ENCODE measurements around the gene RAB40B.

DNA sequence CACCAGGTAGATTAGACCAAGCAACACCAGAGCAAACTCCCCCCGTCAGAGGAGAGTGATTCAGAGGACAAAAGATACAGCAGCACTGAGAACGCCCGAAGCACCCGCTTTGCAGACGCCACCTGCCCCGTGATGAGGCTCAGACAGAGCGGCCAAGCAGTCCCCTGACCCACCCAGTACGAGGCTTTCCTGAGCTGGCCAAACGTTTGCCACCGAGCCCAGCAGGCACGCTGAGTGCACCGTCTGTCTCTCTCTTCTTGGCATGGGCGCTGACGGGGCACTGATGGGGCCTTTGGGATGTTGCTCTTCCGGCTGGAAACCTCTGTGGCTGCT lies 30.9 kb downstream of the RAB40B start:
- TF ChIP-seq, protein P1, sequence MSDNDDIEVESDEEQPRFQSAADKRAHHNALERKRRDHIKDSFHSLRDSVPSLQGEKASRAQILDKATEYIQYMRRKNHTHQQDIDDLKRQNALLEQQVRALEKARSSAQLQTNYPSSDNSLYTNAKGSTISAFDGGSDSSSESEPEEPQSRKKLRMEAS (IDR thresholded peaks at IDR 0.05), result no peak
- TF ChIP-seq, protein P2, sequence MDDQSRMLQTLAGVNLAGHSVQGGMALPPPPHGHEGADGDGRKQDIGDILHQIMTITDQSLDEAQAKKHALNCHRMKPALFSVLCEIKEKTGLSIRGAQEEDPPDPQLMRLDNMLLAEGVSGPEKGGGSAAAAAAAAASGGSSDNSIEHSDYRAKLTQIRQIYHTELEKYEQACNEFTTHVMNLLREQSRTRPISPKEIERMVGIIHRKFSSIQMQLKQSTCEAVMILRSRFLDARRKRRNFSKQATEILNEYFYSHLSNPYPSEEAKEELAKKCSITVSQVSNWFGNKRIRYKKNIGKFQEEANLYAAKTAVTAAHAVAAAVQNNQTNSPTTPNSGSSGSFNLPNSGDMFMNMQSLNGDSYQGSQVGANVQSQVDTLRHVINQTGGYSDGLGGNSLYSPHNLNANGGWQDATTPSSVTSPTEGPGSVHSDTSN (IDR thresholded peaks at IDR 0.05), result no peak
- TF ChIP-seq, protein P3, sequence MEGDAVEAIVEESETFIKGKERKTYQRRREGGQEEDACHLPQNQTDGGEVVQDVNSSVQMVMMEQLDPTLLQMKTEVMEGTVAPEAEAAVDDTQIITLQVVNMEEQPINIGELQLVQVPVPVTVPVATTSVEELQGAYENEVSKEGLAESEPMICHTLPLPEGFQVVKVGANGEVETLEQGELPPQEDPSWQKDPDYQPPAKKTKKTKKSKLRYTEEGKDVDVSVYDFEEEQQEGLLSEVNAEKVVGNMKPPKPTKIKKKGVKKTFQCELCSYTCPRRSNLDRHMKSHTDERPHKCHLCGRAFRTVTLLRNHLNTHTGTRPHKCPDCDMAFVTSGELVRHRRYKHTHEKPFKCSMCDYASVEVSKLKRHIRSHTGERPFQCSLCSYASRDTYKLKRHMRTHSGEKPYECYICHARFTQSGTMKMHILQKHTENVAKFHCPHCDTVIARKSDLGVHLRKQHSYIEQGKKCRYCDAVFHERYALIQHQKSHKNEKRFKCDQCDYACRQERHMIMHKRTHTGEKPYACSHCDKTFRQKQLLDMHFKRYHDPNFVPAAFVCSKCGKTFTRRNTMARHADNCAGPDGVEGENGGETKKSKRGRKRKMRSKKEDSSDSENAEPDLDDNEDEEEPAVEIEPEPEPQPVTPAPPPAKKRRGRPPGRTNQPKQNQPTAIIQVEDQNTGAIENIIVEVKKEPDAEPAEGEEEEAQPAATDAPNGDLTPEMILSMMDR (IDR thresholded peaks at IDR 0.05), result no peak
- TF ChIP-seq POLR2AphosphoS2 (conservative IDR thresholded peaks at IDR 0.05; ENCODE audit: low read length) (no peak), ESRRA (IDR thresholded peaks at IDR 0.05; ENCODE audit: borderline replicate concordance, low read length) (no peak), MYC (IDR thresholded peaks at IDR 0.05; ENCODE audit: borderline replicate concordance, low read length) (no peak), EP300 (IDR thresholded peaks at IDR 0.05) (no peak), RFX5 (IDR thresholded peaks at IDR 0.05) (no peak), RAD21 (conservative IDR thresholded peaks at IDR 0.05 in 1 of 2, IDR thresholded peaks at IDR 0.05 in 1 of 2) (no peak)
- TF ChIP-seq, protein P4, sequence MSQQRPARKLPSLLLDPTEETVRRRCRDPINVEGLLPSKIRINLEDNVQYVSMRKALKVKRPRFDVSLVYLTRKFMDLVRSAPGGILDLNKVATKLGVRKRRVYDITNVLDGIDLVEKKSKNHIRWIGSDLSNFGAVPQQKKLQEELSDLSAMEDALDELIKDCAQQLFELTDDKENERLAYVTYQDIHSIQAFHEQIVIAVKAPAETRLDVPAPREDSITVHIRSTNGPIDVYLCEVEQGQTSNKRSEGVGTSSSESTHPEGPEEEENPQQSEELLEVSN (IDR thresholded peaks at IDR 0.05; ENCODE audit: borderline replicate concordance, low read depth), result no peak
